ENCODE data around the gene RNF183.

RNF183 gene

GRCh38 chr9:113302792-113303418, at the start of gene RNF183:
TSS of gene RNF183 (minus strand) at chr9:113303376. CDS start at chr9:113298184, 5,192 bp downstream.
- no peak for DNase-seq (ENCODE audit: low read depth in 2 of 2, low spot score in 1 of 2)

- no peak for DNase-seq (ENCODE audit: low read depth in 2 of 2, low spot score in 1 of 2)
These were observed 49.2 kb upstream of the RNF183 start for GRCh38 chr9:113352411-113352810.

GRCh38 chr9:113352006-113352405, 48.8 kb upstream of the RNF183 start:
- no peak for DNase-seq (ENCODE audit: low read depth in 2 of 2, low spot score in 1 of 2)

DNA sequence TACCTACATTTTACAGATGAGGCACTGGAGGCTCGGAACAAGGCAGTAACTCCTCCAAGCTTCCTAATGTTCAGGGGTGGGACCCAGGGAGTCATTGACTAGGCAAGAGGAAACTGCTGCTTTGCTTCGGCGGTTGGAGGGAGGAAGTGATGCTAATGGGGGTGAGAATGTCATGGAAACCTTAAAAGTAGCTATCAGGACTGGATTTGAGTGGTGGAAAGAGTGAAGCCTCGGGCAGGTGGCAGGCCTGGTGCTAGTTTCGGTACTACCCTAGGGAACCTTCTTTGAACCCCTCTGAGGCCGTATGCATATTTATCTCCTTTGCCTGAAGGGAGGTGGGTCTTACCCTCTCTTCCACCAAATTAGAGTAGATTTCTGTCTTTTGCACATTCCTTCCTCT, 47.8 kb upstream of the RNF183 start:
- DNase-seq (ENCODE audit: low read depth in 2 of 2, low spot score in 1 of 2) = no peak

GRCh38 chr9:113350107-113350661, 47.0 kb upstream of the RNF183 start:
- DNase-seq (ENCODE audit: low read depth in 2 of 2, low spot score in 1 of 2) = no peak

DNA sequence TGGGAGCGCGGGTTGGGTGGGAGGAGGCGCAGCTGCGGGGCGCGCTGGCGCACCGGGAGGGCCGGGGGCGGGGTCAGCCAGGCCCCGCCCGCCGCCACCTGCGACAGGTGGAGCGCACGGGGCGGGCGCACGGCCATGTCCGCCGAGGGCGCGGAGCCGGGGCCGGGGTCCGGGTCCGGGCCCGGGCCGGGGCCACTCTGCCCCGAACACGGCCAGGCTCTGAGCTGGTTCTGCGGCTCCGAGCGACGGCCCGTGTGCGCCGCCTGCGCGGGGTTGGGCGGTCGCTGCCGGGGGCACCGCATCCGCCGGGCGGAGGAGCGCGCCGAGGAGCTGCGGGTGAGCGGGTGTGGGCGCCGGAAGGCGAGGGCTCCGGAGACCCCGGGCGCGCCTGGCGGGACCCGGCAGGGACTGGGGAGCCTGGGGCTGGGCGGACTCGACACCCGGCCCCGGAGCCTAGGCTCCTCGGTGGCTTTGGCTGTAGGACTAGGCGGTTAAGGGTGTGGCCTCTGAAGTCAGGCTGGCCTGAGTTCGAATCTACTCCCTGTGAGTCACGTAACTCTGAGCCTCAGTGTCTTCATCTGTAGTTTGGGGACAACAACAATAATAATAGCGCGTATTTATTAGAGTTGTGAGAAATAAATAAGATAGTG, 46.4 kb upstream of the RNF183 start, which contains the start of gene BSPRY:
Gene BSPRY (plus strand): TSS at position 97 of the 650 bp plus-strand sequence. CDS start 39 bp downstream, at position 136.
- no peak for DNase-seq (ENCODE audit: low read depth in 2 of 2, low spot score in 1 of 2)

DNA sequence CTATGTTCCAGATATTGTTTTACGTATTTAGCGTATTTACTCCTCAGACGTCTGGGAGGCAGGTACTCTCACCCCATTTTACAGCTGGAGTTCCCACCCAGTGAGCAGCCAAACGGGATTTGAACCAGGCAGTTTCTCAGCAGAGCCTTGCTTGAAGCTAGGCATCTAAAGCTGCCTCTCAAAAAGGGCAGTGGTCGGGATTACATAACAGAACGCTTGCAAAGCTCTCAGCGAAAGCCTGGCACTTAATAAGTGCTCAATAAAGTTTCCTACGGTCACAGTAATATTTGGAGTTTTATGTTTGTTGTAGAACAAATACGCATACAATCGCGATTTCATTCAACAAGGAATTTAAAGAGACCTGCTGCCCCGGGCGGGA, 45.9 kb upstream of the RNF183 start:
- no peak for DNase-seq (ENCODE audit: low read depth in 2 of 2, low spot score in 1 of 2)

GRCh38 chr9:113348437-113348836, 45.3 kb upstream of the RNF183 start:
- DNase-seq (ENCODE audit: low read depth in 2 of 2, low spot score in 1 of 2) = no peak

GRCh38 chr9:113345671-113346070, 42.5 kb upstream of the RNF183 start:
- no peak for DNase-seq (ENCODE audit: low read depth in 2 of 2, low spot score in 1 of 2)

GRCh38 chr9:113345190-113345589, 42.0 kb upstream of the RNF183 start:
- DNase-seq (ENCODE audit: low read depth in 2 of 2, low spot score in 1 of 2) = no peak

DNA sequence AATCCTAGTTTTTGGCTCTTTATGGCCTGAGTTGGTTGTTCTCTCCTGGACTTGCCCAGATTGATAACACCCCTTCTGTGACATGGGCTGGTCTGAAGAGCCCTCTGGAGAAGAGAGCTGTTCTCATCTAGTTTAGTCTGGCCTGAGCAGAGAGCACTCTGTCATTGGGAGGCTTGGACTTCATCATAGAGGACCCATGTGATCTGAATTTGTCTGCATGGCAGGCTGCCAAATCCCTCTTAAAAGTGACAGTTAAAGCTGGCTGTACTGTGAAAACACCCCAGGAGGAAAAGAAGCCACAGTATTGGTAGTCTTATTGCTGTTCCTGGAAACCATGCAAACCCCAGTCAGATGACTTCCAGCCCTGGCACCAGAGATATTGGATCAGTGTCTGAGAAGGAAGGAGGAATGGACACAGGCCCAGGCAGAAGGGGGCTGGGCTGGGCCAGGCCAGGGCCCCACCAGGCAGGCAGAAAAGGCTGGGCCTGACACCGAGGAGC, 40.6 kb upstream of the RNF183 start:
- DNase-seq (ENCODE audit: low read depth in 2 of 2, low spot score in 1 of 2) = no peak

- no peak for DNase-seq (ENCODE audit: low read depth in 2 of 2, low spot score in 1 of 2)
These were observed 38.7 kb upstream of the RNF183 start for GRCh38 chr9:113341712-113342410.

GRCh38 chr9:113340011-113340699, 37.0 kb upstream of the RNF183 start, which contains the start of gene WDR31:
TSS of gene WDR31 (minus strand) at chr9:113340275. CDS start at chr9:113332022, 8,253 bp downstream.
- peak; percentile 61 to 64 for DNase-seq (ENCODE audit: low read depth in 2 of 2, low spot score in 1 of 2)

DNA sequence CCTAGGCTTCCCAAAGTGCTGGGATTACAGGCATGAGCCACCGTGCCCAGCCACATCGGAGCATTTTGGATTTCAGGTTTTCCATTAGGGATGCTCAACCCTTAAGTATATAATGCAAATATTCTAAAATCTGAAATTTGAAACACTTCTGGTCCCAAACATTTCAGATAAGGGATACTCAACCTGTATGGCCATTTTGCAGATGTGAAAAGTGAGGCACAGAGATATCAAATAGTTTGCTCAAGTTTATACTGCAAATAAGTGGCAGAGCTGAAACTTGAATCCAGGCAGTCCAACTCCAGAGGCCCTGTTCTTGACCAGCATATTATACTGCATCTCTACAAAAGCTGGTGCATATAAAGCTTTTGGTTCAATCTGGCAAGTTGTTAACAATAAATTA, 34.5 kb upstream of the RNF183 start:
- DNase-seq (ENCODE audit: low read depth in 2 of 2, low spot score in 1 of 2) = no peak

DNA sequence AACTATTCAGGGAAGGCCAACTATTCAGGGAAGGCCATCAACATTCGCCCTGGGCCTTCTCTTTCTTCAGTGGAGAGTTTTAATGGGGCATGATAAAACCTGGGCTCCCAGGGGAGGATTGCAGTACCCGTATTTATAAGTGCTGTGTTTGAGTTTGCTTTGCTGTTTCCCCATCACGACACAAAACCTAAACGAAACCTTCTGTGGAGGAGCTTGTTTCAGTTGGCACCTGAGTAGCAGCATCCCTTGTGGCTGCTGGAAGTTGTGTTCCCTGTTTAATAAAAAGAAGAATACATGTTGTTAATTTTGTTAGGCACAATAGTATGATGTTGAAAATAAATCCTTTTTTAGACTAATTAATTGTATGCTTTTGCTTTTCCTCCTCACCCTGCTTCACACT, 28.6 kb upstream of the RNF183 start:
- DNase-seq (ENCODE audit: low read depth in 2 of 2, low spot score in 1 of 2) = no peak

DNA sequence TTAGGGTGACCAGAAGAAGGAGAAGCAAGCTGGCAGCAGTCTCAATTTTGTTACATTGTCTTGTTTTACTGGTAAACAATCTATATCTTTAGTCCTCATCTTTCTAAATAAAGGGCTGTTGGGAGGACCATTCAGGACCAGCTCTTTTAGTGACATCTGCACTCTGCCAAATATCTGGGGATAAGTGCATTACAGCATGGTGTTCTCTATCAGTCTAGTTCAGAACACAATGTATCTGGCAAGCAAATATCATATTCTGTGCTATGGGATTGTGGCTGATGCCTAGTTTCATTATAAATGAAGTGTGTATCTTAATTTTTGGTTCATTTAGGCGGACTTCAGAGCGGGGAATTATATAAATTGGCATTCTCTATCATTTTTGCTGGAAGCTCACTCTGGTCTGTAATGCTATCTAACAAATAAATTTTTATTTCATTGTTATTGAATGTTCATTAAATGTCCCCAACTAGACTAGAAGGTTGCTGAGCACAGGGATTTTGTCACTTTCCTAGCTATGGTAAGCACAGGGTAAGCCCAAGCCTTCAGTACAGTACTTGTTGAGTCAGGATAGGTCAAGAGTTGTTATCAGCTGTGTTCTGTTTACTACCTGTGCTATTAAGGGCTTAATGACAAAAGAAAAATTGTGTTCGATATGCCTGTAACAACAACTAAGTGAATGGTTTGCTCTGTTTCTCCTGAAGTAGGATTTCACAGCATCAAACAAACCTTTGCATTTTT, 25.0 kb upstream of the RNF183 start:
- no peak for DNase-seq (ENCODE audit: low read depth in 2 of 2, low spot score in 1 of 2)

DNA sequence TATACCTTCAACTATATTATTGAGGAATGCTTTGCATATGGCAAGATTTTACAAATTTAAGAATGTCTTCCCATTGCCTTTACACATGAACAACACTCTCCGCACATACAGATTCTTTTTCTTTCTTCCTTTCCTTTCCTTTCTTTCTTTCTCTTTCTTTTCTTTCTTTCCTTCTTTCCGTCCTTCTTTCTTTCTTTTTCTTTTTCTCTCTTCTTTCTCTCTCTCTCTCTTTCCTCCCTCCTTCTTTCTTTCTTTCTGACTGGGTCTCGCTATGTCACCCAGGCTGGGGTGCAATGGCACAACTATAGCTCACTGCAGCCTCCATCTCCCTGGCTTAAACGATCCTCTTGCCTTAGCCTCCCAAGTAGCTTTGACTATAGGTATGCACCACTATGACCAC, 23.1 kb upstream of the RNF183 start:
- no peak for DNase-seq (ENCODE audit: low read depth in 2 of 2, low spot score in 1 of 2)

DNA sequence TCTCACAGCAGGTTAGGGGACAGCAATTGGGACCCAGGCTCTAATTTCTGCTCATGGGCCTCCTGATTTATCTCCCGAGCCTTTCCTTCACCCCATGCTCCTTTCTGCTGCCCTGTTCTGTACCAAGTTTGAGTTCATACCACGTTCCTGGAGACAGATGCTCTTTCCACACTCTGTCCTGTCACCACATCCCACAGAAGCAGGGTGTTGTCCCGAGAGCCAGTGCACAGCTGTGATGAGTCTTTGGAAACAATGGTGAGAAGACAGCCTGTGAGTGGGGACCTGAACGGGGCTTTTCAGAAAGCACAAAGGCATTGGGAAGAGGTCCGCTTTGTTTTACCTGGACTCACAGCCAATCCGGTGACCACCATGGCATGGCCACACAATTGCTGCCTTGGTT, 19.5 kb upstream of the RNF183 start:
- no peak for DNase-seq (ENCODE audit: low read depth in 2 of 2, low spot score in 1 of 2)

GRCh38 chr9:113320051-113320450, 16.9 kb upstream of the RNF183 start:
- no peak for DNase-seq (ENCODE audit: low read depth in 2 of 2, low spot score in 1 of 2)

GRCh38 chr9:113319054-113319453, 15.9 kb upstream of the RNF183 start:
- DNase-seq (ENCODE audit: low read depth in 2 of 2, low spot score in 1 of 2) = no peak
